Breast epithelium (tissue), 3 donors: Measurements from ENCODE around the gene TTC27.

Experiments
- CTCF ChIP-seq, 3 donors: fragments of 450-650 bp; IDR thresholded peaks; one replicate each; pipeline ENCODE4 v1.5.1; 2016 to 2017; ENCODE audit warnings: antibody characterized with exemption in 3 of 3, mild to moderate bottlenecking in 3 of 3, moderate library complexity in 3 of 3
- POLR2A ChIP-seq: fragments of 450-650 bp; IDR thresholded peaks from one replicate; pipeline ENCODE4 v1.6.1; 2016; ENCODE audit warnings: antibody characterized with exemption, mild to moderate bottlenecking, moderate library complexity
- POLR2AphosphoS5 ChIP-seq, 3 donors: sonication (generic); formaldehyde crosslinking; IDR thresholded peaks; one replicate each; pipeline ENCODE4 v1.6.1; 2017; ENCODE audit warnings: antibody characterized with exemption in 3 of 3

- TF ChIP-seq POLR2AphosphoS5 (IDR thresholded peaks at IDR 0.05) (no peak), CTCF (IDR thresholded peaks at IDR 0.05) (no peak), POLR2A (no peak)
Measured at GRCh38 chr2:32843699-32844098, 215.8 kb downstream of the TTC27 start.
